ENCODE data around the gene B3GAT1.

The B3GAT1 gene

DNA sequence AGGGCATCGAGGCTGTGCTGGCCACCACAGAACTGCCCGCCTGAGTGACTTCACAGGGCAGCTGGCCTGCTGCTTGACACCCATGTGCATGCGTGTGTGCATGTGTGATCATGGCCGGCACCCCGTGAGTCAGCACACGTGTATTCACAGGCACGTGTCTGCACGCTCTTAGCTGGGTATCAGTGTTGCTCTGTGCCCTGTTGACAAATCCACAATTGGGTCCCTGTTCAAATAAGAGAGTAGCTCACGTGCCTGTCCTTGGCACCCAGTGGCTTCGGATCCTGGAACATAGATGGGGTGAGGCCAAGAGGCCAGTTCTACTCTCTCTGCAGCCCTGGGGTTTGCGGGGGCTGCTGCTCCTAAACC, 14.0 kb downstream of the B3GAT1 start:
- TF ChIP-seq POLR2A (IDR thresholded peaks at IDR 0.05; ENCODE audit: low read depth, low read length) = no peak
- DNase-seq (ENCODE audit: insufficient read length, low spot score) (no peak), FAIRE-seq (no peak)

DNA sequence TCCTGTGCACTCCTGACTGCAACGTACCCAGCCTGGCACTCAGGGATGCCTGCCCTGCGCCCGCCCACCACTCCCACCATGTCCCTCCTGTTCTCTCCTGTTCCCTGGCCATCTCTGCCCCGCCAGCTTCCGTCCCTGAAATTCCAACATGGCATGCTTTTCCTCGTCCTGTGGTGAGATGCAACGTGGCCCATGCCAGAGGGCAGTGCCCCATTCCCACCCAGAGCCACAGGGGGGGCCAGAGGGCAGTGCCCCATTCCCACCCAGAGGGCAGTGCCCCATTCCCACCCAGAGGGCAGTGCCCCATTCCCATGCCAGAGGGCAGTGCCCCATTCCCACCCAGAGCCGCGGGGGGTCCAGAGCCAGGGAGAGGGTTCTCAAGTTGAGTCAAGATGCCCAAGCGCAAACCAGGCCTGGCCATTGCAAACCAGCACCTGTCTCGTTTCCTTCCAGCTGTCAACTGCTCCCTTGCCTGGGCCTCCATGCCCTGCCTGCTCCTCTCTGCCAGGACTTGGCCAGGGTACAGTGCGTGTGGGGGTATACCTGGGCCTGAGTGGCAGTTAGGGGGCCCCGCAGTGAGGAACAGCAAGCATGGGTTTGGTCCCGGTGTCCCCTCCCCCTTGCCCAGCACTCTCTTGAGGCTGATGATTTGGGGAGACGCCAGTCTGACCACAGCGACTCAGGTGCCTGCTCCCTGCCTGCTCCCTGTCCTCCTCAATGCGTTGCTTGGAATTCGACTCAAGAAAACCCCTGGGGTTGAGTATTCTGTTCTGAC, 14.6 kb downstream of the B3GAT1 start:
- no peak for TF ChIP-seq POLR2A (IDR thresholded peaks at IDR 0.05; ENCODE audit: low read depth, low read length)
- FAIRE-seq (no peak), DNase-seq (ENCODE audit: insufficient read length, low spot score) (no peak)

DNA sequence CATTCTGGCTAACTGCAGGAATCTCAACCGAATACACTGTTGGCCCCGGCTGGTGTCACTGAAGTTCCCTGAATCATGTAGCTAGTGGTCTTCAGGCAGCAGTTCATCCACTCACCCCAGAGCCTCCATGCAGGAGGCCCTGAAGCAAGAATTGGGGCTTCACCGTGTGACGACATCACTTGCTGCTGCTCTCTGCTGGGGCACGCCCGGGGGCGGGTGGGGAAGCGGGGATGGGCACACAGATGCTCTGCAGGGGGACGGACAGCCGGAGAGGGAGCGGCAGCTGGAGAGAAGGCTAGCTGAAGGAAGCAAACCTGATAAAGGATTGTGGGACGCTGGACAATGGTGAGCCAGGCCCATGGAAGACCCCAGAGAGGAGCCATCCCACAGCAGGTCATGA, 17.0 kb downstream of the B3GAT1 start:
- no peak for DNase-seq (ENCODE audit: insufficient read length, low spot score)
- TF ChIP-seq POLR2A (IDR thresholded peaks at IDR 0.05; ENCODE audit: low read depth, low read length) = no peak
- FAIRE-seq = no peak

DNA sequence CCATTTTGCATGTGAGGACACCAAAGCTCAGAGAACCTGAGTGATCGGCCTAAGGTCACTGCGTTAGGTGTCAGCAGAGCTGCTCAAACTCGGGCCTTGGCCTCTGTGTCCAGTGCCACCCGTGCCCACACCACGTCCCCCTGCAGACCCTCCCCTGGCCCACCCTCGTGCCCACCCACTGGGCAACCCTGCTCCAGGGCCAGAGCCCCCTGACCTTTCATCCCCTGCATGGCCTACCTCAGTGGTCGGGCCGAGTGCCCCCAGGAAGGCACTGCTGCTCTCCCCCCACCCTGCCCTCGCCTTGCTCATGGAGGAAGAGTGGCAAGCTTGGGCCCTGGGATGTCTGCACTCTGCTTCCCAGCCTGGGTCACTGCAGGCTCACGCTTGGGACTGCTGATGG, 17.7 kb downstream of the B3GAT1 start:
- DNase-seq (ENCODE audit: insufficient read length, low spot score) (no peak), FAIRE-seq (no peak)
- TF ChIP-seq POLR2A (IDR thresholded peaks at IDR 0.05; ENCODE audit: low read depth, low read length) = no peak

DNA sequence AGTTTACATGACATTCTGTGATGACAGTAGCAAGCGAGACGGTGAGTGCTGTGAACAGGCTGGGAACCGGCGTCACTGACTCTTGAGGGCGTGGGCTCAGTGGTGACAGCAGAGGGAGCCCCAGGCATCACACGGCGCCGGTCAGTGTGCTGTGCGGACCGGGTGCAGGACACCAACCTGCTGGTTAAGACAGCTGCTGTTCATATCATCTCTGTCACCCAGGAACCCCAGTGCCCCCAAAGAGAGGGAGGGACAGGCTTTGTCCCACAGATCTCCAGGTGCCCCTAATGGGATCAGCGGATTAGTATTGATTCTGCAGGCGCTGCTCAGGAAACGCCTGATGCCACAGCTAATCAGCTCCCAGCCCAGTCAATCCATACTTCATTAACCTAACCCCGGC, 18.4 kb downstream of the B3GAT1 start:
- DNase-seq (ENCODE audit: insufficient read length, low spot score) (no peak), FAIRE-seq (no peak)
- TF ChIP-seq POLR2A (IDR thresholded peaks at IDR 0.05; ENCODE audit: low read depth, low read length) = no peak

DNA sequence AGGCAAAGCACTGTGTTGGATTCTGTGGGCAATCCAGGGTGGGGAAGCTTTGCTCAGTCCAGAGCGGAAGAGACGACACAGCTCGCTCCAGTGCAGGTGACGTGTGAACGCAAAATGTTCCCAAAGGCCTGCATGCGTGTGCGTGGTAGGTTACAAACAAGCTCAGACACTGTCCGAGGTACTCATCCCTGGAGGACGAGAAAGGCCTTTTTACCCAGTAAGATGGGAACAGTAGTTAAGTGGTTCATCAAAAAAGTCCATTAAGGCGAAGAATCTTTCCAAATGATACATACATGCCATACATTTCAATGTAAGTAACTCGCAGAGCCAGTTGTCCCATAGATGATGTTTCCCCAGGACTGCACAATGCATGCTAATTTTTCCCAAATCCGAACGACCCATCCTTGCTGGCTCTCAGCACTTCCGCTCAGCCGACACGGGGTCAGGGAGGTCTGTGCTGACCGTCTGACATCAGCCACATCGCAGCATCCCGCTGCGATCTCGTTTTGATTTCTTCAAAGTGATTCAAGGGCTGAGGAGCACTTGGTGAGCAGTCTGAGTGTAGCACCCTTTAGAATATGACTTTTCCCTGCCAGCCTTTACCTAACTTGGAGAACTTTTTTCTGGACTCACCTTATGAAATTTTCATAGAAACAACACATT, 19.0 kb downstream of the B3GAT1 start:
- FAIRE-seq = no peak
- DNase-seq (ENCODE audit: insufficient read length, low spot score) = no peak
- TF ChIP-seq POLR2A (IDR thresholded peaks at IDR 0.05; ENCODE audit: low read depth, low read length) = no peak

DNA sequence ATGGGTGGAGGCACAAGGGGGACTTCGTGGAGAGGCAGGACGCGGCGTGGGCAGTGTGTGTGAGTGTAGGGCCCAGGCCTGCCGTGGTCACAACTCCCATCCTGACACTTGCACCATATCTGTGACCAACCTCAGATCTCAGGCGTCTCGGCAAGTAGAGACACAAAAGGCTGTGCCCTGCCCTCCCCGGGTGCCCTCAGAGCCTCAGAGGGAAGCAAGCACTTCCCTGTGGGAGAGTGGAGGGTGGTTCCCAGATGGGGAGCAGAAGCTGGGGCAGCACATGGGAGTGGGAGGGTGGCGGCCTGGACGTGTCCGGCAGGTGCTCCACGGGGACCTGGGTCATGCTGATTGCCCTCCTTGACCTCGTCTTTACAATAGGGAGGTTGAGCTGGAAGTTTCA, 20.4 kb downstream of the B3GAT1 start:
- DNase-seq (ENCODE audit: insufficient read length, low spot score) = no peak
- FAIRE-seq = no peak
- no peak for TF ChIP-seq POLR2A (IDR thresholded peaks at IDR 0.05; ENCODE audit: low read depth, low read length)

DNA sequence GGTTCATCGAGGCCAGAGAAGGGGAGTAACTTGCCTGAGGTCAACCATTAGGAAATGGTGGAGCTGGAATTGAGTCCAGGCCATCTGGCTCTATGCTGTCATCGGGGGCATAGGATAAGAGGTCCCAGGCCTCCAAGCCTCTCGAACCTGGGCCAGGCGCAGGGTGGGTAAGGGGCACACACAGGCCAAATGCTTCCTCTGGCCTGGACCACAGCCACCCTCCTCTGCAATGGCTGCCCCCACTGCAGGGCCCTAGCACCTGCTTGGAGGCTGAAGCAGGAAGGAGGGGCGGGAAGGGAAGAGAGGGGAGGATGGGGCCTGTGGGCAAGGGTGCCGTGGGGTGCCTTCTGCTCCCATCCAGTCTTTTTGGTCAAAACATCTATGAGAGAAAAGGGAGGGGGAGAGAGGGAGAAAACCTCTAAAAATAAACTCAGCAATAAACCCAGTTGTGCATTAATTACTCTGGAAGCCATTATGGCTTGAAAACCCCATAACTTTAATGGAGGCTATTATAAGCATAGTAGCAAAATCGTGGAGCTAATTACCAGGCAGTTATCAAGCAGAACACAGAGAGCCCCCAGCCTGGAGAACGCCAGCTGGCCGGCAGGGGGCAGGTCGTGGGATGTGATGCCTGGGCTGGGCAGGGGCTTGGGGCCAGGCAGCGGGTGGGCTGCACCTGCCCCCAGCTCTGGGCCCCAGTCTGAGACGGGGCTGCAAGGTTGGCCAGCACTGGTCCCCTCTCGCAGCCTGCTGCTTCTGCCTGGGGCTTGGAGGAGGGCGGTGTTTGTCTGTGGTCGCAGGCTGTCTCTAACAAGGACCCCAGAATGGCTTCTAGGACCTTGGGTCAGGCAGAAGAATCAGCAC, 21.1 kb downstream of the B3GAT1 start:
- no peak for DNase-seq (ENCODE audit: insufficient read length, low spot score)
- TF ChIP-seq POLR2A (IDR thresholded peaks at IDR 0.05; ENCODE audit: low read depth, low read length) = no peak
- no peak for FAIRE-seq

DNA sequence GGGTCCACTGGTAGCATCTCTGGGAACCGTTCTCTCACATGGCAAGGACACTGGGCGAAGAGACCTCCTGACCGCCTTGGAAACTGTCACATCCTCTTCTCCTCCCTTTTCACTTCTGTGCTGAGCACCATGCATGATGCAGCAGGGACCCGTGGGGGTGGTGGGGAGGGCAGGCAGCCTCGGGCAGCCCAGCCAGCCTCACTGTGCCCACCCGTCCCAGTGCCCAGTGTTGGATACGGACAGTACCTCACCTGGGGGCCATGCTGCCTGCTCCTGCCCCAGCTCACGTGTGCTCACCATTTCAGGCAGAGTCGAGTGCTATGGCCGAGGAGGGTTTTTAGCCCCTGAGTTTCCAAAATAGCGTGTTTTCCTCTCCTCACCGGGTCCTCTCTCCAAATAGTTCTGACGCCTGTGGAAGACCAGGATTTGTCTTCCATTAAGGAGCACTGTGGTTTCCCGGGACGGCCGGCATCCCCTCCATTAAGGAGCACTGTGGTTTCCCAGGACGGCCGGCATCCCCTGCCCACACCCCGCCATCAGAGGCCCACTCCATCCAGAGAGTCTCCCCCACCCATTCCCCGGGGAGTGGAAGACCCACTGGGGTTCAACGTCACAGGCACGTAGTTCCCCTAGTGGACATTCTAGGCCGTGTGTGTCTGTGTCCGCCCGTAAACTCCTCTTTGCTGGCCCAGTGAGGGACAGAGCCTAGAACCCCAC, 22.4 kb downstream of the B3GAT1 start:
- DNase-seq (ENCODE audit: insufficient read length, low spot score) = no peak
- no peak for FAIRE-seq
- TF ChIP-seq POLR2A (IDR thresholded peaks at IDR 0.05; ENCODE audit: low read depth, low read length) = no peak

DNA sequence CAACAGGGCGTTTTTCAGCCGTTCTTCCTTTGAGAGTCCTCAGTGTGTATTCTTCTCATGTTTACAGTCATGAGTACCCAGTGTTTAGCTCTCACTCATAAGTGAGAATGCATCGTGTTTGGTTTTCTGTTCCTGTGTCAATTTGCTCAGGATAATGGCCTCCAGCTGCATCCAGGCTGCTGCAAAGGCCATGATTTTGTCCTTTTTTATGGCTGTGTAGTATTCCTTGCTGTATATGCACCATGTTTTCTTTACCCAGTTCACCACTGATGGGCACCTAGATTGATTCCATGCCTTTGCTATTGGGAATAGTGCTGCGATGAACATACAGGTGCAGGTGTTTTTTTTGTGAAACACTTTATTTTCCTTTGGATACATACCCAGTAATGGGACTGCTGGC, 23.5 kb downstream of the B3GAT1 start:
- FAIRE-seq = no peak
- DNase-seq (ENCODE audit: insufficient read length, low spot score) = no peak

DNA sequence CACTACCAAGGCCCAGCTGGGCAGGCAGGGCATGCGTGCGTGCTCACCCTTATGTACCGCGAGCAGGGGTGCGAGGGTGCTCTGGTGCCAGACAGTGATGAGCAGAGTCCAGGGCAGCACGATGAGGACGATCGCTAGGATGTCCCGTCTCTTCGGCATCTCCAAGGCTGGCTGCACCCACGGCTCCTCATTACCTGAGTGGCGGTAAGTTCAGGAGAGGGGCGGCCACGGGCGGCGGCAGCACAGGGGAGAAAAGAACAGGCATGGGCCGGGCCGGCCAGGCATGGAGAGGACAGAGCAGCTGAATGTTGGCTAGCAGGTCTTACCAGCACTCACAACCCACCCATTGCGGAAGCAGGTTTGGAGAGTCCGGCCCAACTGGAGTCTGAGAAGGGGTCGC, 24.5 kb downstream of the B3GAT1 start:
- TF ChIP-seq POLR2A (IDR thresholded peaks at IDR 0.05; ENCODE audit: low read depth, low read length) = no peak
- FAIRE-seq (no peak), DNase-seq (ENCODE audit: insufficient read length, low spot score) (no peak)

More for the DNA sequence above, 23.5 kb downstream of the B3GAT1 start:
- TF ChIP-seq POLR2A (IDR thresholded peaks at IDR 0.05; ENCODE audit: low read depth, low read length) = no peak

DNA sequence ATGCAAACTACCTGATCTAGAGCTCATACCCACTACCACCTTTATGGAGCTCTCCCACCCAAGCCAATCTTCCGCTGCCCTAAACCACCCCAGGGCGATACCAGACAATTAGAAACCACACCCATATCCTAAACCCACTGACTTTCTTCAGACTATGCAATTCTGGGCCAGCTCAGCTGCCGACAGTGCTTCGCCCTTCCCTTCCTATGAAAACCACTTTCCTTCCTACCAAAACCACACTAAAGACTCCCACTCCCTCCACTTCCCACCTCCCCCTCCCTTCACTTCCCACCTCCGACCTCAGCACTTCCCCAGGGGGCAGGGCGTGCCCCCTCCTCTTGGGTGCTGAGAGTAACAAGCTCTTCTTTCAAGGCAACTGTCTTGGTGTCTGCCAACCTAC, 25.1 kb downstream of the B3GAT1 start:
- FAIRE-seq (no peak), DNase-seq (ENCODE audit: insufficient read length, low spot score) (no peak)
- TF ChIP-seq POLR2A (IDR thresholded peaks at IDR 0.05; ENCODE audit: low read depth, low read length) = no peak

DNA sequence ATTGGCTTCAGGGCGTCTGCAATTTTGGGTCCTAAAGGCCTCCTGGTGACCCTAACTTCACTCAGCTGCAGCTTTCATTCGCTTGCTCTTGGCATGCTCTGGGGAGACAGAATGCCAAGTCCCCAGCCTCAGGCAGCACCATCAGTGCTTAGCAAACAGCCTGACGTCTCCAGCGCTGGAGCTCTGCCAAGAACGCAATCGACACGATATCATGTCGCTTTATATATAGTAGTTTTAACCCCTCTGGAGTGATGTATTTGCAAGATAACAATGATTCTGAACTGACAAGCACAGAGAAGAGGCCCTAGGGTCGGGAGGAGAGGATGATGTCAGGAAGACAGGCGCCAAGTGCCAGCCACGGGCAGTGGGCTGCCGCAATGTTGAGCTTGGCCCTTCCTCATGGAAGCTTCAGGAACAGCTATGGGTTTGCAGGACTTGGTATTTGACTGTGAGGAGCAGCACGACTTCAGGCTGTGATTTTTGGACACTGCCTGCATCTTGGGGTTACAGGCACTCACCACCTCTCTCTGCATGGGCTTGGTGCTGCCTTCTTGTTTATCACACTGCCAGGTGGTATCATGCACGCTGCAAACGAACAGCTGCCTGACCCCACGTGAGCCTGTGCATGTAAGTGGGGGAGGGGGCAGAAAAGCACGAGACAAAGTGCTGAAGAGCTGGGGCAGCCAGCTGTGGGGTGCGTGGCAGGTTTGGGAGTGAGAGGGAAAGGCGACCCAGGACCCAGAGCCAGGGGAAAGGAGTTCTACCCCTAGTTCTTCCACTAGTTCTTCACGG, 26.1 kb downstream of the B3GAT1 start:
- FAIRE-seq (no peak), DNase-seq (ENCODE audit: insufficient read length, low spot score) (no peak)
- no peak for TF ChIP-seq POLR2A (IDR thresholded peaks at IDR 0.05; ENCODE audit: low read depth, low read length)

Data from H54 (cell line).